Fibroblast of lung (primary cell): ENCODE data around the gene KRTAP4-12. TPM values are rescaled to one million over a fixed set of nuclear protein-coding genes. Genes with fewer than 3 reads are reported as not detected.
A peak's percentile ranks its signal among the peaks of the same experiment; 100 is the strongest.
"Not testable (repeated sequence)": the region's sequence is repeated elsewhere in the genome, so short reads cannot be mapped to it uniquely, and the experiment has no call there.

Experiments used
- DNase-seq, 2 donors: peaks; one replicate each; pipeline versions ENCODE4 v3.0.0 to v3.0.0-alpha.2; 2010; ENCODE audit warnings: low read depth in 2 of 2
- H2AFZ ChIP-seq: 2 replicates; pipeline ENCODE4 v1.5.1; 2012; ENCODE audit warnings: low read length, control low read depth, inconsistent platforms
- H3K27ac ChIP-seq: 2 replicates; pipeline ENCODE4 v1.5.1; 2011; ENCODE audit warnings: low read length, control low read depth; ENCODE audit not compliant: insufficient read depth
- H3K27me3 ChIP-seq: 2 replicates; pipeline ENCODE4 v1.5.1; 2011; ENCODE audit warnings: mild to moderate bottlenecking, low read length; ENCODE audit not compliant: control insufficient read depth, insufficient read depth
- H3K36me3 ChIP-seq: 2 replicates; pipeline ENCODE4 v1.5.1; 2011; ENCODE audit warnings: low read length; ENCODE audit not compliant: control insufficient read depth, insufficient read depth
- H3K4me1 ChIP-seq: 2 replicates; pipeline ENCODE4 v1.5.1; 2011; ENCODE audit warnings: low read length; ENCODE audit not compliant: control insufficient read depth, insufficient read depth; ENCODE audit errors: extremely low read depth
- H3K4me2 ChIP-seq: 2 replicates; pipeline ENCODE4 v1.5.1; 2011; ENCODE audit warnings: low read length, control low read depth; ENCODE audit not compliant: insufficient read depth; ENCODE audit errors: extremely low read depth
- H3K4me3 ChIP-seq, 4 experiments: fragments of 200-600 bp in 1 of 4; sonication (generic) in 1 of 4; replicated peaks in 1 of 4; 2 replicates each; pipeline ENCODE4 v1.5.1; 2011 to 2016; ENCODE audit warnings: low read length in 4 of 4, low read depth in 3 of 4, mild to moderate bottlenecking in 3 of 4, control low read depth in 2 of 4, inconsistent platforms in 1 of 4, mixed read lengths in 1 of 4; ENCODE audit not compliant: insufficient read depth in 1 of 4; ENCODE audit errors: control extremely low read depth in 1 of 4
- H3K79me2 ChIP-seq: 2 replicates; pipeline ENCODE4 v1.5.1; 2012; ENCODE audit warnings: mild to moderate bottlenecking, low read length, inconsistent platforms; ENCODE audit not compliant: control insufficient read depth, insufficient read depth
- H3K9ac ChIP-seq: 2 replicates; pipeline ENCODE4 v1.5.1; 2011; ENCODE audit warnings: mild to moderate bottlenecking, low read length, control low read depth; ENCODE audit not compliant: insufficient read depth
- H3K9me3 ChIP-seq: 2 replicates; pipeline ENCODE4 v1.5.1; 2012; ENCODE audit warnings: low read depth, low read length; ENCODE audit not compliant: control insufficient read depth, insufficient read depth
- H4K20me1 ChIP-seq: 2 replicates; pipeline ENCODE4 v1.5.1; 2011; ENCODE audit warnings: low read length; ENCODE audit not compliant: control insufficient read depth, insufficient read depth; ENCODE audit errors: extremely low read depth
- EZH2 ChIP-seq: IDR thresholded peaks from 2 replicates; pipeline ENCODE4 v1.5.1; 2012; ENCODE audit warnings: low read length, control low read depth, mild to moderate bottlenecking; ENCODE audit errors: missing control alignments
- polyA plus RNA-seq, 2 donors: library from polyadenylated mRNA; depleted of rRNA in 1 of 2; stranded (reverse) in 1 of 2; unstranded in 1 of 2; fragments of >200 nt; gene quantifications; 2 replicates each; pipeline ENCODE4 v1.2.1, GENCODE V29; 2011 to 2012; ENCODE audit warnings: missing spikeins in 1 of 2
- total RNA-seq: library from RNA; depleted of rRNA; stranded (reverse); fragments of >200 nt; gene quantifications from 2 replicates; pipeline ENCODE4 v1.2.1, GENCODE V29; 2014
- TF ChIP-seq, protein P1 (sequence below), 2 donors: IDR thresholded peaks in 1 of 2; conservative IDR thresholded peaks in 1 of 2; 1 replicate in 1 of 2; 2 replicates in 1 of 2; pipeline ENCODE4 v1.5.1; 2011 to 2012; ENCODE audit warnings: low read length in 2 of 2, control low read depth in 1 of 2, inconsistent platforms in 1 of 2, low read depth in 1 of 2, mild to moderate bottlenecking in 1 of 2

Gene KRTAP4-12
- total and polyA plus RNA-seq, 2 donors (not counting 1 experiment from before 2014, with no cell fraction given) = not detected

DNA sequence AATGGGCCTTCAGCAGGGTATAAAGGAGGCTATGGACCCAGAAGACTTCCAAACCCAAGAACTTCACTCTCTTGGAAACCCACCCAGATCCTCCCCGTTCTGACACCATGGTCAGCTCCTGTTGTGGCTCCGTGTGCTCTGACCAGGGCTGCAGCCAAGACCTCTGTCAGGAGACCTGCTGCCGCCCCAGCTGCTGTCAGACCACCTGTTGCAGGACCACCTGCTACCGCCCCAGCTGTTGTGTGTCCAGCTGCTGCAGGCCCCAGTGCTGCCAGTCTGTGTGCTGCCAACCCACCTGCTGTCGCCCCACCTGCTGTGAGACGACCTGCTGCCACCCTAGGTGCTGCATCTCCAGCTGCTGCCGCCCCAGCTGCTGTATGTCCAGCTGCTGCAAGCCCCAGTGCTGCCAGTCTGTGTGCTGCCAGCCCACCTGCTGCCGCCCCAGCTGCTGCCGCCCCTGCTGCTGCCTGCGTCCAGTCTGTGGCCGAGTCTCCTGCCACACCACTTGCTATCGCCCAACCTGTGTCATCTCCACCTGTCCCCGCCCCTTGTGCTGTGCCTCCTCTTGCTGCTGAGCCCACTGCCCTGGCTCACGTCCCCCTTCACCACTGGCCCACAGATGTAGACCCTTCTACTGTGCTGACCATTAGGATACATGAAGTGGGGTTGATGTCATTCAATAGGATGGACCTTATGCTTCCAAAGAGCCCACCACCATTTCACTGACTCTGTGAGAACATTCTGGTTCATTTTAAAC lies 39.7 kb downstream of the KRTAP4-12 start, which contains the start of gene KRTAP4-7:
TSS of gene KRTAP4-7 (plus strand) at position 51 of the 757 bp plus-strand sequence. CDS start at position 108, 57 bp downstream.
- H4K20me1 ChIP-seq, H3K9ac ChIP-seq, H3K27me3 ChIP-seq, H3K36me3 ChIP-seq, H3K4me1 ChIP-seq, H3K4me2 ChIP-seq, H3K4me3 ChIP-seq, H3K9me3 ChIP-seq, DNase-seq, H3K79me2 ChIP-seq, H2AFZ ChIP-seq, H3K27ac ChIP-seq: not testable (repeated sequence)

DNA sequence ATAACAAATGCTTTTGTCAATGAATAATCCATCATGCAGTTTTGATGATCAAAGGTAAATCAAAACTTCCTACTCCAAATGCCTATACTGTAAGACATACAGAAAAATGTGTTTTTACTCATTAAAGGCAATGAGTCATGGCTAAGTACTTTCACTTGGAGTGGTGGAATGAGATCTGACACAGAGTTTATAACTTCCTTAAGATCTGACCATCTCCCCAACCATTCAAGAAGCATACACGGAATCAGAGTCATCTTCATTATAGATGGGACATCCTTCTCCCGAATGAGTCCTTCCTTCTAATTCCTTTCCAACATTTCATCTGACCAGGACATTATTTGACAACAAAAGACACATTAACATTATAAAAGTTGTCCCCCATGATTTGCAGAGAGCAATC lies 40.6 kb downstream of the KRTAP4-12 start:
- H3K9ac ChIP-seq, H4K20me1 ChIP-seq, H3K79me2 ChIP-seq, H3K4me1 ChIP-seq, H3K27me3 ChIP-seq, H2AFZ ChIP-seq, H3K27ac ChIP-seq, H3K4me2 ChIP-seq, H3K36me3 ChIP-seq, H3K9me3 ChIP-seq, H3K4me3 ChIP-seq: not testable (repeated sequence)
- DNase-seq = peak in 1 of 2 donors; percentile 78

DNA sequence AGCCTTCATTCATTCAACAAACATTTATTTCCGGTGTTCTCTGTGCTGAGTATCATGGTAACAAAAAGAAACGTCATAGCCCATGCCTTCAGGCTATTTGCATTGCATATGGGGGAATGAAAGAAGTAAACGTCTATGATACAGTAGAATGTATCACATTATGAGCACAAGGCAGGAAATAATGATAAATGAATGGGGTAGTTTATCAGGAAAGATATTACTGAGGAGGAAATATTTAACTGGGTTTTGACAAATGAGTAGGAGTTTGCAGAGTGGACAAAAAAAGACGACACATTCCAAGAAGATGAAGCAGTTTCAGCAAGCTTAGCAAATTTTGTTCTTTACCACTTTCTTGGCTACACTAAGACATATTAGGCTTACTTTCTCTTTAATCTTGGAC lies 41.4 kb downstream of the KRTAP4-12 start:
- no peaks in the 10 kb centered on the region for H4K20me1 ChIP-seq
- H3K27ac ChIP-seq = no peak overlapping the region
- no peak overlapping the region for H3K4me2 ChIP-seq
- H3K4me3 ChIP-seq = no peak overlapping the region
- peaks cover 2% of the 10 kb centered on the region for H3K4me1 ChIP-seq
- no peaks in the 10 kb centered on the region for H3K27me3 ChIP-seq
- no peak for TF ChIP-seq EZH2
- TF ChIP-seq, protein P1, sequence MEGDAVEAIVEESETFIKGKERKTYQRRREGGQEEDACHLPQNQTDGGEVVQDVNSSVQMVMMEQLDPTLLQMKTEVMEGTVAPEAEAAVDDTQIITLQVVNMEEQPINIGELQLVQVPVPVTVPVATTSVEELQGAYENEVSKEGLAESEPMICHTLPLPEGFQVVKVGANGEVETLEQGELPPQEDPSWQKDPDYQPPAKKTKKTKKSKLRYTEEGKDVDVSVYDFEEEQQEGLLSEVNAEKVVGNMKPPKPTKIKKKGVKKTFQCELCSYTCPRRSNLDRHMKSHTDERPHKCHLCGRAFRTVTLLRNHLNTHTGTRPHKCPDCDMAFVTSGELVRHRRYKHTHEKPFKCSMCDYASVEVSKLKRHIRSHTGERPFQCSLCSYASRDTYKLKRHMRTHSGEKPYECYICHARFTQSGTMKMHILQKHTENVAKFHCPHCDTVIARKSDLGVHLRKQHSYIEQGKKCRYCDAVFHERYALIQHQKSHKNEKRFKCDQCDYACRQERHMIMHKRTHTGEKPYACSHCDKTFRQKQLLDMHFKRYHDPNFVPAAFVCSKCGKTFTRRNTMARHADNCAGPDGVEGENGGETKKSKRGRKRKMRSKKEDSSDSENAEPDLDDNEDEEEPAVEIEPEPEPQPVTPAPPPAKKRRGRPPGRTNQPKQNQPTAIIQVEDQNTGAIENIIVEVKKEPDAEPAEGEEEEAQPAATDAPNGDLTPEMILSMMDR (conservative IDR thresholded peaks at IDR 0.05 in 1 of 2, IDR thresholded peaks at IDR 0.05 in 1 of 2; ENCODE audit: low read depth in 1 of 2, low read length in 2 of 2) = no peak
- H2AFZ ChIP-seq = no peak overlapping the region
- H3K36me3 ChIP-seq = no peaks in the 10 kb centered on the region
- H3K9me3 ChIP-seq = no peaks in the 10 kb centered on the region
- H3K79me2 ChIP-seq = no peaks in the 10 kb centered on the region
- DNase-seq = peak in 1 of 2 donors; percentile 46
- no peak overlapping the region for H3K9ac ChIP-seq

DNA sequence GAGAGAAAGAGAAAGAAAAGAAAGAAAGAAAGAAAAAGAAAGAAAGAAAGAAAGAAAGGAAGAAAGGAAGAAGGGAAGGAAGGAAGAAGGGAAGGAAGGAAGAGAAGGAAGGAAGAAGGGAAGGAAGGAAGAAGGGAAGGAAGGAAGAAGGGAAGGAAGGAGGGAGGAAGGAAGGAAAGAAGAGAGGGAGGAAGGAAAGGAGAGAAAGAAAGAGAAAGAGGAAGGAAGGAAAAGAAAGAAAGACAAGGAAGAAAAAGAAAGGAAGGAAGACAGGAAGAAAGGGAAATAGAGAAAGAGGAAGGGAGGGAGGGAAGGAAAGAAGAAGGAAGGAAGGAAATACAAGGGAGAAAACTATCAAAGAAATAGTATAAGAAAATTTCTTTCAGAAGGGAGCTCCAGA lies 47.2 kb downstream of the KRTAP4-12 start:
- Histone ChIP-seq H3K79me2 (no peaks in the 10 kb centered on the region), H3K4me3 (no peak overlapping the region), H2AFZ (no peak overlapping the region), H3K9ac (no peak overlapping the region), H3K4me2 (no peak overlapping the region), H3K4me1 (no peaks in the 10 kb centered on the region), H3K36me3 (no peaks in the 10 kb centered on the region), H3K9me3 (no peaks in the 10 kb centered on the region), H3K27ac (no peak overlapping the region), H4K20me1 (no peaks in the 10 kb centered on the region), H3K27me3 (no peaks in the 10 kb centered on the region)
- DNase-seq = no peak
- TF ChIP-seq EZH2 = no peak
- TF ChIP-seq, protein P1 (conservative IDR thresholded peaks at IDR 0.05 in 1 of 2, IDR thresholded peaks at IDR 0.05 in 1 of 2; ENCODE audit: low read depth in 1 of 2, low read length in 2 of 2) = no peak
